Parathyroid adenoma (tissue), 2 donors: ENCODE measurements around the gene RGS1.

Experiments
- H2AFZ ChIP-seq: fragments of 300-600 bp; sonication (generic); one replicate; pipeline ENCODE4 v1.7.0; 2017; ENCODE audit warnings: antibody characterized with exemption, mild to moderate bottlenecking
- H3K27ac ChIP-seq: fragments of 300-600 bp; sonication (generic); one replicate; pipeline ENCODE4 v1.7.0; 2017
- H3K27me3 ChIP-seq: fragments of 300-600 bp; sonication (generic); one replicate; pipeline ENCODE4 v1.7.0; 2017; ENCODE audit warnings: low read length; ENCODE audit not compliant: control insufficient read depth, insufficient read depth
- H3K36me3 ChIP-seq: fragments of 300-600 bp; sonication (generic); one replicate; pipeline ENCODE4 v1.7.0; 2017; ENCODE audit warnings: low read length; ENCODE audit not compliant: control insufficient read depth, insufficient read depth
- H3K4me1 ChIP-seq: fragments of 300-600 bp; sonication (generic); one replicate; pipeline ENCODE4 v1.7.0; 2017; ENCODE audit warnings: control low read depth
- H3K4me2 ChIP-seq: fragments of 300-600 bp; sonication (generic); one replicate; pipeline ENCODE4 v1.7.0; 2017; ENCODE audit warnings: low read length
- H3K4me3 ChIP-seq: fragments of 300-600 bp; sonication (generic); one replicate; pipeline ENCODE4 v1.7.0; 2017; ENCODE audit warnings: low read depth, low read length
- H3K79me2 ChIP-seq: fragments of 300-600 bp; sonication (generic); one replicate; pipeline ENCODE4 v1.7.0; 2017; ENCODE audit warnings: control low read depth
- H3K9ac ChIP-seq: fragments of 300-600 bp; sonication (generic); one replicate; pipeline ENCODE4 v1.7.0; 2017; ENCODE audit warnings: mild to moderate bottlenecking
- H3K9me3 ChIP-seq: fragments of 300-600 bp; sonication (generic); one replicate; pipeline ENCODE4 v1.7.0; 2017; ENCODE audit warnings: low read length; ENCODE audit not compliant: control insufficient read depth
- CTCF ChIP-seq: fragments of 300-600 bp; sonication (generic); IDR thresholded peaks from one replicate; pipeline ENCODE4 v1.7.0; 2017; ENCODE audit warnings: antibody characterized with exemption, mild to moderate bottlenecking
- donor health status: primary hyperparathyroidism.

RGS1 gene

GRCh38 chr1:192627901-192628300 lies 52.3 kb downstream of the RGS1 start:
- Histone ChIP-seq H3K4me2 (no peak overlapping the region), H2AFZ (no peak overlapping the region), H3K36me3 (no peaks in the 10 kb centered on the region), H3K9ac (no peak overlapping the region), H3K9me3 (no peaks in the 10 kb centered on the region), H3K79me2 (no peaks in the 10 kb centered on the region), H3K27ac (no peak overlapping the region), H3K4me1 (no peaks in the 10 kb centered on the region), H3K4me3 (no peak overlapping the region), H3K27me3 (no peaks in the 10 kb centered on the region)
- TF ChIP-seq CTCF: no peak

DNA sequence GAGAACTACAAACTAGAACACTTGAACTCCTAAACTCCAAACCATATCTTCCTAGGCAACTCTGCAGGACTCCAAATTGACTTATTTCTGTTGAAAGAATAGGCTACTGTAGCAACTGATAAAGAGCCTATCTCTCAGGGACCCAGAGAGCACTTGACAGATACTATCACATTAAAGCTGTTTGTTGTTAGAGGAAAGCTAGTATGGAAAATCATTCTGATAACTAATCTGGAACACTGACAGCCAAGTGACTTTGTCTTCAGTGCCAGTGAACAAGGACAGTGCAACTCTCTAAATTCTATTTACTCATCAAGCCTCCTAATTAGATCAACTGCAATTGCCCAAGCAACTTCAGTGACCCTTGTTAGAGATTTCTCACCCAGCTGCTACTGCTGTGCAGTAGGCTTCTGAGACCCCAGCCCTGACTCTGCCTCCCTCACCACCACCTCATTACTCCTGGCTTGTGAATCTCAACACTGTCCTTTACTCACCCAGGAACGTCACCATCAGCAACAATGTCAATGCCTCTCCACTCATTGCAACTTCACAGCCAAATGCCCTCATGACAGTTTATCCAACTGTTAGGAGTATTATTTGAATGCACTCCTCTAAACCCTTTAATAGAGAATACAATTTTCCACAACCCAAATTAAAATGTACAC lies 53.0 kb downstream of the RGS1 start:
- Histone ChIP-seq H3K9me3 (no peaks in the 10 kb centered on the region), H3K27ac (no peak overlapping the region)

GRCh38 chr1:192629612-192630011 lies 54.0 kb downstream of the RGS1 start:
- Histone ChIP-seq H3K36me3 (no peaks in the 10 kb centered on the region), H3K4me1 (no peaks in the 10 kb centered on the region), H3K79me2 (no peaks in the 10 kb centered on the region), H3K27ac (no peak overlapping the region), H2AFZ (no peak overlapping the region), H3K4me3 (no peak overlapping the region), H3K27me3 (no peaks in the 10 kb centered on the region), H3K9me3 (no peaks in the 10 kb centered on the region), H3K4me2 (no peak overlapping the region), H3K9ac (no peak overlapping the region)
- no peak for TF ChIP-seq CTCF

More for the DNA sequence above, 53.0 kb downstream of the RGS1 start:
- no peaks in the 10 kb centered on the region for H3K4me1 ChIP-seq
- H2AFZ ChIP-seq: no peak overlapping the region
- no peak for TF ChIP-seq CTCF
- H3K79me2 ChIP-seq: no peaks in the 10 kb centered on the region
- H3K4me2 ChIP-seq: no peak overlapping the region
- H3K9ac ChIP-seq: no peak overlapping the region
- no peaks in the 10 kb centered on the region for H3K36me3 ChIP-seq
- no peaks in the 10 kb centered on the region for H3K27me3 ChIP-seq
- no peak overlapping the region for H3K4me3 ChIP-seq
